ENCODE data around the gene SNTG2. TPM values are rescaled to one million over a fixed set of nuclear protein-coding genes. Genes with fewer than 3 reads are reported as not detected.
"Not testable (repeated sequence)": the region's sequence is repeated elsewhere in the genome, so short reads cannot be mapped to it uniquely, and the experiment has no call there.

The SNTG2 gene
- total and polyA plus RNA-seq, 2 of the 13 experiments (the other 11 are each of a cell fraction or from before 2014, with no cell fraction given): not detected

GRCh38 chr2:1104364-1104763 is 153.7 kb downstream of the SNTG2 start:
- BruUV-seq (replicated peaks): no TSS peak
- Histone ChIP-seq H3K9ac (ENCODE audit: insufficient read depth, low read depth, low read length) (no peak overlapping the region), H3K27me3 (ENCODE audit: control insufficient read depth in 1 of 2, insufficient read depth in 2 of 2, low read length in 2 of 2) (peaks cover 1 to 41% of the 10 kb centered on the region in 2 experiments; a peak in 3 of 5 replicates), H2AFZ (ENCODE audit: low read length) (no peak overlapping the region), H3K36me3 (replicated peaks in 1 of 2; ENCODE audit: control insufficient read depth in 1 of 2, insufficient read depth in 2 of 2, low read length in 2 of 2) (no peaks in the 10 kb centered on the region), H3K9me3 (ENCODE audit: low read length) (no peaks in the 10 kb centered on the region), H3K79me2 (ENCODE audit: insufficient read depth, low read length) (no peaks in the 10 kb centered on the region), H3K4me2 (ENCODE audit: low read depth, low read length) (no peak overlapping the region), H3K4me1 (ENCODE audit: insufficient read depth, low read length) (no peaks in the 10 kb centered on the region), H3K27ac (ENCODE audit: extremely low read length, insufficient read depth, low read length) (no peak overlapping the region), H3K4me3 (replicated peaks in 1 of 3; ENCODE audit: insufficient read depth in 1 of 3, low read depth in 2 of 3, low read length in 3 of 3) (no peak overlapping the region), H4K20me1 (ENCODE audit: insufficient read depth, low read length) (no peaks in the 10 kb centered on the region)
- in situ Hi-C loops (cut with HindIII; ENCODE audit: extremely low pct_ligation_motif_present, low pct_unique_long_range_greater_than_20kb) (no loop called here), intact Hi-C loops (cut with micrococcal nuclease; ENCODE audit: unreplicated experiment) (no loop called here)
- CTCF ChIA-PET (ENCODE audit: low intra/inter-chr PET ratio, low total read pairs): no interaction called here
- FAIRE-seq: no peak
- 10% methylated on average over 8 of the region's 8 CpGs for WGBS (ENCODE audit: low lambda C conversion rate)
- TF ChIP-seq RAD21 (CRISPR knock-in tag; IDR thresholded peaks at IDR 0.05): no peak
- no peak for TF ChIP-seq ZNF766 (CRISPR knock-in tag; IDR thresholded peaks at IDR 0.05; ENCODE audit: borderline replicate concordance)
- TF ChIP-seq FOXA1 (IDR thresholded peaks at IDR 0.05): peak; percentile 64; the same call in 1 of the 2 replicates
- TF ChIP-seq FOXA1 (CRISPR knock-in tag; IDR thresholded peaks at IDR 0.05): no peak
- TF ChIP-seq ONECUT2 (CRISPR knock-in tag; IDR thresholded peaks at IDR 0.05): no peak
- TF ChIP-seq IKZF5 (CRISPR knock-in tag; IDR thresholded peaks at IDR 0.05): no peak
- no peak for TF ChIP-seq PHF21A (CRISPR knock-in tag; IDR thresholded peaks at IDR 0.05)
- DNase-seq (ENCODE audit: low spot score): no peak
- POLR2A ChIA-PET: no interaction called here
- ATAC-seq: no peak

GRCh38 chr2:1106344-1106743 is 155.7 kb downstream of the SNTG2 start:
- TF ChIP-seq, protein P1, sequence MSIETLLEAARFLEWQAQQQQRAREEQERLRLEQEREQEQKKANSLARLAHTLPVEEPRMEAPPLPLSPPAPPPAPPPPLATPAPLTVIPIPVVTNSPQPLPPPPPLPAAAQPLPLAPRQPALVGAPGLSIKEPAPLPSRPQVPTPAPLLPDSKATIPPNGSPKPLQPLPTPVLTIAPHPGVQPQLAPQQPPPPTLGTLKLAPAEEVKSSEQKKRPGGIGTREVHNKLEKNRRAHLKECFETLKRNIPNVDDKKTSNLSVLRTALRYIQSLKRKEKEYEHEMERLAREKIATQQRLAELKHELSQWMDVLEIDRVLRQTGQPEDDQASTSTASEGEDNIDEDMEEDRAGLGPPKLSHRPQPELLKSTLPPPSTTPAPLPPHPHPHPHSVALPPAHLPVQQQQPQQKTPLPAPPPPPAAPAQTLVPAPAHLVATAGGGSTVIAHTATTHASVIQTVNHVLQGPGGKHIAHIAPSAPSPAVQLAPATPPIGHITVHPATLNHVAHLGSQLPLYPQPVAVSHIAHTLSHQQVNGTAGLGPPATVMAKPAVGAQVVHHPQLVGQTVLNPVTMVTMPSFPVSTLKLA (IDR thresholded peaks at IDR 0.05): peak; percentile 97
- H4K20me1 ChIP-seq (ENCODE audit: insufficient read depth, low read length); H3K4me1 ChIP-seq (ENCODE audit: insufficient read depth, low read length); H3K9ac ChIP-seq (ENCODE audit: insufficient read depth, low read depth, low read length); H2AFZ ChIP-seq (ENCODE audit: low read length); H3K9me3 ChIP-seq (ENCODE audit: low read length); DNase-seq (ENCODE audit: low spot score); H3K4me2 ChIP-seq (ENCODE audit: low read depth, low read length); H3K36me3 ChIP-seq (replicated peaks in 1 of 2; ENCODE audit: control insufficient read depth in 1 of 2, insufficient read depth in 2 of 2, low read length in 2 of 2); ATAC-seq; H3K27ac ChIP-seq (ENCODE audit: extremely low read length, insufficient read depth, low read length); H3K79me2 ChIP-seq (ENCODE audit: insufficient read depth, low read length); FAIRE-seq; intact Hi-C loops (cut with micrococcal nuclease; ENCODE audit: unreplicated experiment); H3K4me3 ChIP-seq (replicated peaks in 1 of 3; ENCODE audit: insufficient read depth in 1 of 3, low read depth in 2 of 3, low read length in 3 of 3); CTCF ChIA-PET (ENCODE audit: low intra/inter-chr PET ratio, low total read pairs); POLR2A ChIA-PET; BruUV-seq (replicated peaks); in situ Hi-C loops (cut with HindIII; ENCODE audit: extremely low pct_ligation_motif_present, low pct_unique_long_range_greater_than_20kb): not testable (repeated sequence)
- WGBS (ENCODE audit: low lambda C conversion rate): 3% methylated on average over 11 of the region's 14 CpGs
- peaks cover 1 to 32% of the 10 kb centered on the region in 2 experiments; a peak in 3 of 5 replicates for H3K27me3 ChIP-seq (ENCODE audit: control insufficient read depth in 1 of 2, insufficient read depth in 2 of 2, low read length in 2 of 2)
